OCI-LY1 (cell line): ENCODE results near the gene PXDN.

Experiments used
- H2AFZ ChIP-seq: fragments of 200-600 bp; sonication (generic), shearing (Covaris generic); 2 replicates; pipeline ENCODE4 v1.6.0; 2014; ENCODE audit warnings: antibody characterized with exemption, mild to moderate bottlenecking, low read length
- H3F3A ChIP-seq: fragments of 200-600 bp; sonication (generic), shearing (Covaris generic); 2 replicates; pipeline ENCODE4 v1.6.0; 2014; ENCODE audit warnings: mild to moderate bottlenecking, antibody characterized with exemption, low read length, moderate library complexity; ENCODE audit not compliant: insufficient read depth
- H3K27ac ChIP-seq: fragments of 200-600 bp; sonication (generic); 2 replicates; pipeline ENCODE4 v1.5.1; 2014; ENCODE audit warnings: low read length, mixed run types, mild to moderate bottlenecking, low read depth; ENCODE audit not compliant: poor library complexity, severe bottlenecking
- H3K27me3 ChIP-seq: fragments of 200-600 bp; sonication (generic); 2 replicates; pipeline ENCODE4 v1.6.0; 2014; ENCODE audit warnings: antibody characterized with exemption, mild to moderate bottlenecking, low read length, moderate library complexity; ENCODE audit not compliant: insufficient read depth
- H3K36me3 ChIP-seq: fragments of 200-600 bp; sonication (generic); 2 replicates; pipeline ENCODE4 v1.6.1; 2014; ENCODE audit warnings: mild to moderate bottlenecking, antibody characterized with exemption, low read length, moderate library complexity, mixed read lengths; ENCODE audit not compliant: insufficient read depth
- H3K4me1 ChIP-seq: fragments of 200-600 bp; sonication (generic); 2 replicates; pipeline ENCODE4 v1.5.1; 2014; ENCODE audit warnings: mild to moderate bottlenecking, low read length, moderate library complexity; ENCODE audit not compliant: insufficient read depth, severe bottlenecking
- H3K4me2 ChIP-seq: fragments of 200-600 bp; sonication (generic), shearing (Covaris generic); 2 replicates; pipeline ENCODE4 v1.6.1; 2014; ENCODE audit warnings: low read length
- H3K4me3 ChIP-seq: fragments of 200-600 bp; sonication (generic); 2 replicates; pipeline ENCODE4 v1.5.1; 2014; ENCODE audit warnings: low read length, low read depth, mild to moderate bottlenecking, mixed read lengths; ENCODE audit not compliant: poor library complexity, severe bottlenecking
- H3K79me2 ChIP-seq: fragments of 200-600 bp; shearing (Covaris generic); 2 replicates; pipeline ENCODE4 v1.6.1; 2016; ENCODE audit warnings: mixed run types, low read length, mixed read lengths; ENCODE audit not compliant: insufficient read depth
- H3K9ac ChIP-seq: fragments of 200-600 bp; sonication (generic), shearing (Covaris generic); 2 replicates; pipeline ENCODE4 v1.6.1; 2014; ENCODE audit warnings: mild to moderate bottlenecking, low read length, mixed read lengths
- H3K9me2 ChIP-seq: fragments of 200-600 bp; sonication (generic), shearing (Covaris generic); 2 replicates; pipeline ENCODE4 v1.6.1; 2014; ENCODE audit warnings: low read depth, mild to moderate bottlenecking, low read length, mixed read lengths
- H3K9me3 ChIP-seq: fragments of 200-600 bp; shearing (Covaris generic); 2 replicates; pipeline ENCODE4 v1.6.1; 2014; ENCODE audit warnings: low read length, mixed read lengths
- H4K20me1 ChIP-seq: fragments of 200-600 bp; sonication (generic), shearing (Covaris generic); 2 replicates; pipeline ENCODE4 v1.6.0; 2016; ENCODE audit warnings: mild to moderate bottlenecking, low read length; ENCODE audit not compliant: insufficient read depth
- EZH2 ChIP-seq: fragments of 200-600 bp; sonication (generic), shearing (Covaris generic); IDR thresholded peaks from 2 replicates; pipeline ENCODE4 v1.8.0; 2017; ENCODE audit warnings: borderline replicate concordance, mixed run types, mild to moderate bottlenecking, antibody characterized with exemption, low read length, moderate library complexity, mixed read lengths
- TF ChIP-seq, protein P1 (sequence below): fragments of 200-600 bp; sonication (generic), shearing (Covaris generic); IDR thresholded peaks from 2 replicates; pipeline ENCODE4 v1.5.1; 2017; ENCODE audit warnings: mild to moderate bottlenecking, antibody characterized with exemption, low read length, moderate library complexity, mixed read lengths

Gene PXDN

DNA sequence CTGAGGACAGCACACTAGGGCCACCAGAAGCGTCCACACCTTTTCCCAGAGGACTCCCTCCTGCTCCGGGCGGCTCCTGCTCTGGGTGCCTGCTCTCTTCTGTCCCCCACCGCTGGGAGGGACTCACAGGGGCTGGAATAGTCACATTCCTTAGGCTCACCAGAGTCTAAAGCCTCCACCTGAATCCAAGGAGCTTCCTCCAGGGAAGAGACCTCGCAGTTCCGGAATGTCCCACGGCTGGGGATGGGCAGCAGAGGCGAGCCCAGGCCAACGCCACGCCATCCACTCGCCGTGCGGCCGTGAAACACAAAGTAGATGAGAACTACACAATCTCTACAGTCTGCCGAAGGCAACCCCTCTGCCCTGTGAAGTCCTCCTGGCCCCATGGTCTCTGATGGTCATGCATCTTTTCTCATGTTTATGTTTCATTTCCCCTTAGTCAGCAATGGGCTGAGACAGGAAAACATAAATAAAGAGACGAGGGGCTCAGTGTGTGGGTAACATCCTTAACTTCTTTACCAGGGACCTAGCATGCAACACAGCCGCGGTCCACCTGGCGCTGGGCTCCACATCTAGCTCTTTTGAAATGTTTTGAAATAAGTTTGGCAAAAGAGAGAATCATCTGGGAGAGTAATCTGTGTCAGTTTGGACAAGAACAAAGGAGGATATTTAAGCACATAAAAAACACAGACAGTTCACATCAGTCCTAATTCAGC is 98.4 kb downstream of the PXDN start:
- H3K4me1 ChIP-seq: no peaks in the 10 kb centered on the region
- no peaks in the 10 kb centered on the region for H3K9me3 ChIP-seq
- H3K4me2 ChIP-seq: no peak overlapping the region
- no peak overlapping the region for H2AFZ ChIP-seq
- H3K9ac ChIP-seq: no peak overlapping the region
- H3F3A ChIP-seq: no peaks in the 10 kb centered on the region
- H3K27me3 ChIP-seq: no peaks in the 10 kb centered on the region; the same call in 1 of the 2 replicates
- no peaks in the 10 kb centered on the region for H3K9me2 ChIP-seq
- TF ChIP-seq, protein P1, sequence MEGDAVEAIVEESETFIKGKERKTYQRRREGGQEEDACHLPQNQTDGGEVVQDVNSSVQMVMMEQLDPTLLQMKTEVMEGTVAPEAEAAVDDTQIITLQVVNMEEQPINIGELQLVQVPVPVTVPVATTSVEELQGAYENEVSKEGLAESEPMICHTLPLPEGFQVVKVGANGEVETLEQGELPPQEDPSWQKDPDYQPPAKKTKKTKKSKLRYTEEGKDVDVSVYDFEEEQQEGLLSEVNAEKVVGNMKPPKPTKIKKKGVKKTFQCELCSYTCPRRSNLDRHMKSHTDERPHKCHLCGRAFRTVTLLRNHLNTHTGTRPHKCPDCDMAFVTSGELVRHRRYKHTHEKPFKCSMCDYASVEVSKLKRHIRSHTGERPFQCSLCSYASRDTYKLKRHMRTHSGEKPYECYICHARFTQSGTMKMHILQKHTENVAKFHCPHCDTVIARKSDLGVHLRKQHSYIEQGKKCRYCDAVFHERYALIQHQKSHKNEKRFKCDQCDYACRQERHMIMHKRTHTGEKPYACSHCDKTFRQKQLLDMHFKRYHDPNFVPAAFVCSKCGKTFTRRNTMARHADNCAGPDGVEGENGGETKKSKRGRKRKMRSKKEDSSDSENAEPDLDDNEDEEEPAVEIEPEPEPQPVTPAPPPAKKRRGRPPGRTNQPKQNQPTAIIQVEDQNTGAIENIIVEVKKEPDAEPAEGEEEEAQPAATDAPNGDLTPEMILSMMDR: no peak
- TF ChIP-seq EZH2: no peak
- H3K36me3 ChIP-seq: no peaks in the 10 kb centered on the region
- H3K79me2 ChIP-seq: no peaks in the 10 kb centered on the region
- H3K4me3 ChIP-seq: no peak overlapping the region
- H4K20me1 ChIP-seq: no peaks in the 10 kb centered on the region
- H3K27ac ChIP-seq: no peak overlapping the region

DNA sequence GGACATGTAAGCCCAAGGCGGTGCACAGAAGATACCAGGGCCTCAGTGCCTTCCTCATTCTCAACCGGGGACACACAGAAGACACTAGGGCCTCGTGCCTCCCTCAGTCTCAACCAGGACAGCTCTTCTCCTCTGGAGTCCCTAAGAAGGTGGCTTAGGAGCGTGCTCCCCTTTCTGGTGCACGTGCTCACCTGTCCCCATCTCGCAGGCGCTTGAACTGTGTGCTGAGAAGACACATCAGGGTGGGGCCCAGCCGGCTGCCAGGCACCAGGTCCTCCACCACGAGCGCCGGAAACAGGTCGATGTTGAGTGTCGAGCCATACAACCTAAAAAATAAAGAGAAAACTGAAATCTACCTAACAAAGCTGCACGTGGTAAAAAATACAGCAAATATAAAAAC is 99.9 kb downstream of the PXDN start:
- Histone ChIP-seq H3K4me2 (no peak overlapping the region), H3F3A (no peaks in the 10 kb centered on the region), H3K36me3 (no peaks in the 10 kb centered on the region), H3K9me3 (no peaks in the 10 kb centered on the region), H4K20me1 (no peaks in the 10 kb centered on the region), H3K27ac (no peak overlapping the region), H3K4me1 (no peaks in the 10 kb centered on the region), H3K9ac (no peak overlapping the region), H2AFZ (no peak overlapping the region), H3K27me3 (no peaks in the 10 kb centered on the region; the same call in 1 of the 2 replicates), H3K79me2 (no peaks in the 10 kb centered on the region), H3K4me3 (no peak overlapping the region), H3K9me2 (no peaks in the 10 kb centered on the region)
- no peak for TF ChIP-seq EZH2
- TF ChIP-seq, protein P1: no peak

- Histone ChIP-seq H3K9ac (no peak overlapping the region), H3K4me1 (no peaks in the 10 kb centered on the region), H3K4me2 (no peak overlapping the region), H3K27me3 (no peaks in the 10 kb centered on the region; the same call in 1 of the 2 replicates), H3F3A (no peaks in the 10 kb centered on the region), H2AFZ (no peak overlapping the region), H3K36me3 (no peaks in the 10 kb centered on the region), H3K4me3 (no peak overlapping the region), H3K27ac (no peak overlapping the region), H3K79me2 (no peaks in the 10 kb centered on the region), H4K20me1 (no peaks in the 10 kb centered on the region), H3K9me3 (no peaks in the 10 kb centered on the region), H3K9me2 (no peaks in the 10 kb centered on the region)
- TF ChIP-seq, protein P1: peak; percentile 8; the same call in 1 of the 2 replicates
- TF ChIP-seq EZH2: no peak
Measured at GRCh38 chr2:1642993-1643619, 101.2 kb downstream of the PXDN start.
